ENCODE results near the gene SPDEF.

SPDEF gene

GRCh38 chr6:34530753-34531365, 25.3 kb downstream of the SPDEF start:
- no peak for DNase-seq (ENCODE audit: extremely low read depth in 1 of 2, low read depth in 1 of 2)

GRCh38 chr6:34529665-34530327, 26.3 kb downstream of the SPDEF start:
- no peak for DNase-seq (ENCODE audit: extremely low read depth in 1 of 2, low read depth in 1 of 2)

GRCh38 chr6:34528996-34529664, 27.0 kb downstream of the SPDEF start:
- no peak for DNase-seq (ENCODE audit: extremely low read depth in 1 of 2, low read depth in 1 of 2)

DNA sequence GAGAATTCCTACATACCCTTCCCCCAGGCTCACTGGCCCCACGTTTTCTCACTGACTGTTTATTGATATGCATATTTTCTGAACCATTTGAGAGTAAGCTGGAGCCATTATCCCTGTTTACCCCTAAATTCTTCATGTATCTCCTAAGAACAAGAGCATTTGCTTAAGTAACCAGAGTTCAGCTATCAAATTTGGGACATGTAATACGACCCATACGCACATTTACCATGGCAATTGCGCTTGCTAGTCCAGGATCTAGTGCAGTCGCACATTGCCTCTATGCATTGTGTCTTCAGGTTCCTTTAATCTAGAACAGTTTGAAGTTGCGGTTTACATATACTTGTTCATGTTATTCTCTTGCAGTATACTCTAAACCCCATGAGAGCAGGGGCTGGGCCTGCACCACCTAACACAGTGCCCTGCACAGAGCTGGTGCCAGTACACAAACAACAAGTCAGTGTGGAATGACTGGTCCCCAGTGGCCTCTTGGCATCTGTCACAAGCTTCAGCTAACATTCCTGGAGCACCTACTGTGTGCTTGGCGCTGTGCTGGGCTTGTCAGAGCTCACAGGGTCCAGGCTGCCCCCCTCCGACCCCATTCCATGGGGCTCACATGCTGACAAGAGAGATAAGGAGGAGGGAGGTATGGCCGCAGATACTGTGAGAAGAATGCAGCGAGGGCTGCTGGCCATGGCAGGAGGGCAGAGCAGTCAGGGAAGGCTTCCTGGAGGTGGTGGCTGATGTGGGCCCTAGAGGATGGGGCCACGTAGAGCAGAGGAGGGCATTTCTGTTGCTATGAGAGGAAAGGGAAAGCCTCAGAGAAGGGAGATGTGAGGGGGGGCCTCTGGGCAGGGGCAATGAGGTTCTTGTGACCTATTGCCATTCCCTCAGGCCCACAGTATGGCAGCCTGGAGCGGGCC, 28.1 kb downstream of the SPDEF start:
- no peak for DNase-seq (ENCODE audit: extremely low read depth in 1 of 2, low read depth in 1 of 2)

GRCh38 chr6:34526992-34527728, 29.0 kb downstream of the SPDEF start:
- peak; percentile 94 to 97 for DNase-seq (ENCODE audit: extremely low read depth in 1 of 2, low read depth in 1 of 2)

DNA sequence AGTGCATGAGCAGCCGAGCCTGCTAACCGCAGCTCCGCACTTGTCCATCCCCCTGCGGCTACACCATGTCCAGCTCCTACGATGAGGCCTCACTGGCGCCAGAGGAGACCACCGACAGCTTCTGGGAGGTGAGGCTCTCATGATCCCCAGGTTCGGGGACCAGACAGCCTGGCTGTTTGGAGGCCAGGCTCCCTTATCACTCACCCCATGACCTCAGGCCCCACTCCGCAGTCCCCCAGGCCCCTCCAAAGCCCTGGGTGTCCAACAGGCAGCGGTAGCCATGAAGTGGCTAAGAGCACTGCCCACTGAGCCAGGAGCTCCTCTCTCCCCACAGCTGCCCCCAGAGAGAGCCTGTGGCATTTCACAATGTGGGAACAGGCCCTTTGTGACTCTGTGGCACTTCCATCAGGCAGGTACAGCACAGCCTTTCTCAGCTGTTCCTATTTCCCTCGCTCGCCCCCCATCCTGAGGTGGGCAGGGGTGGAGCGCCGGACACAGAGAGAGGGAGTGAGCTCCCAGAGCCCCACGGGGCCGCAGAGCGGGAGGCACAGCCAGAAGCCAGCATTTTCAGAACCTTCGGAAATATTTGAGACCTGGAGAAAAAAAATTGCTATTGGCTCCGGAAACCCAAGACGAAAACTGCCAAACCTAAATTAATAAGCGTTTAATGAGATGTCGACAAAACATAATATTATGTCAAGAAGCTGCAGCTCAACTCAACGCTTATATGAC, 29.7 kb downstream of the SPDEF start:
- no peak for DNase-seq (ENCODE audit: extremely low read depth in 1 of 2, low read depth in 1 of 2)

GRCh38 chr6:34525431-34526175, 30.5 kb downstream of the SPDEF start:
- DNase-seq (ENCODE audit: extremely low read depth in 1 of 2, low read depth in 1 of 2), result no peak

DNA sequence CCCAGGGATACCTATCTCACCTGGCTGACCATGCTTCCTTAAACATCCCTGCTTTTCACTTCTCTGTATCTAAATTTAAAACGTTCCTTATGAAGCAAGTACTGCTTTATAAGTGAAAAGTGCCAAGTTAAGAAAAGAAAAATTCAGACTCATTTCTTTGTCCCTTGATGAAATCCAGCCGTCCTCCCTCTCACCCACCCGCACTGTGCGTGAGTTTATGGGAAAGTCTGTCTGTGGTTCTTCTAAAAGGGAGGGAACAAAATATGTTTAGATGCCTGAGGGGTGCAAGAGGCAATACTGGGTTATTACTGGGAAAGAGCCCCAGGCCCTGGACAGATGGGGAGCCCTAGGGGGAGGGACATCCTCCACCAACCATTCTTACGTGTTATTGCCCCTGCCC, 31.2 kb downstream of the SPDEF start:
- no peak for DNase-seq (ENCODE audit: extremely low read depth in 1 of 2, low read depth in 1 of 2)

DNA sequence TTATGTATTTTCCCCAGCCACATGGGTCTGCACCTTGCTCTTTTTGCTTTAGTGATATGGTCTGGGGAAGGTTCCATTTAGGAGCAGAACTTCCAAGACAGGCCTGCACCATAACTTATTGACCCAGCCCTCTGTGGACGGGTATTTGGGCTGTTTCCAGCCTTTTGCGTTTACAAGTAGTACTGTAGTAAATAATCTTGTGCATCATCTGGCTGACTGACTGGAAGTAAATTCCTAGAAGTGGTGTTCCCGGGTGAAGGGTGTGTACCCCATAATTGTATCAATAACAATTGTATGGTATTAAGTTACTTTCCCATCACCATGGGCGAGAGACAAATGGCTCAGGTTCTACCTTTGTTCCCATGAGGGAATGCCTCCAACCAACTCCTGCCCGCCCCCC, 31.6 kb downstream of the SPDEF start:
- DNase-seq (ENCODE audit: extremely low read depth in 1 of 2, low read depth in 1 of 2), result no peak

GRCh38 chr6:34523441-34524206, 32.5 kb downstream of the SPDEF start:
- no peak for DNase-seq (ENCODE audit: extremely low read depth in 1 of 2, low read depth in 1 of 2)

GRCh38 chr6:34522761-34523160, 33.4 kb downstream of the SPDEF start:
- DNase-seq (ENCODE audit: extremely low read depth in 1 of 2, low read depth in 1 of 2), result no peak

- DNase-seq (ENCODE audit: extremely low read depth in 1 of 2, low read depth in 1 of 2), result no peak
Observed at GRCh38 chr6:34521463-34522285, 34.5 kb downstream of the SPDEF start.

GRCh38 chr6:34520645-34521462, 35.3 kb downstream of the SPDEF start:
- no peak for DNase-seq (ENCODE audit: extremely low read depth in 1 of 2, low read depth in 1 of 2)

- DNase-seq (ENCODE audit: extremely low read depth in 1 of 2, low read depth in 1 of 2), result no peak
Observed at GRCh38 chr6:34519971-34520644, 36.0 kb downstream of the SPDEF start.

DNA sequence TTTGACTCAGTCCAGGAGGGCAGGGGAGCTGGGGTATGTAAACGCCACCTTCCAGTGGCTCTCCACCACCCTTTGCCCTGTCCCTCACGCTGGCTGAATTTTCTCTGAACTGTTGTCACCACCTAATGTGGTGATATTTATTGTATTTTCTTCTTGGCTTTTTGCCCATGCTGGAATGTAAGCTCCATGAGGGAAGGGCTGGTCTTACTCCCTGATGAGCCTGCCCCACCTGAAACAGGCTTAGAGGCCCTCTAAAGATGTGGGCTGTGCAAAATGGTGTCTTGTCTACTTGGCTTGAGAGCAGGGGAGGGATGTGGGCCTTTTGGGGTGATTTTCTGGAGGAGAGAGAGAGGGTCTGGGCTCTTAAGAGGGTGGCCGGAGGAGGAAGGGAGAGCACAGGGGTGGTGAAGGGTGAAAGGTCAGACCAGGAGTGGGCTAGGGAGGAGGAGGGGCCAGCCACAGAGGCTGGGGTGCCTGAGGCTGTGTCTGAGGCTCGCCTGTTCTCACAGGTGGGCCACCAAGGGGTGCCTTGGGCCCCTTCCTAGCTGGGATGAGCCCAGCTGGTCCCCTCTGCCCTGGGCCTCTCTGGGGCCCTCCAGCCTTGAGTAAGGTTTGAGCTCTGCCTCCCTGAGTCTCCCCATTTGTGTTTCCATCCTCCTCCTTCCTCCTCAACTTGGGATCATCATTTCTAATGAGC, 37.3 kb downstream of the SPDEF start:
- DNase-seq (ENCODE audit: extremely low read depth in 1 of 2, low read depth in 1 of 2), result no peak

- DNase-seq (ENCODE audit: extremely low read depth in 1 of 2, low read depth in 1 of 2), result no peak
Observed at GRCh38 chr6:34517966-34518365, 38.2 kb downstream of the SPDEF start.

All from activated CD8-positive, alpha-beta memory T cell treated with anti-CD3 and anti-CD28 coated beads for 1 hour (primary cell).